A549 (cell line): Measurements from ENCODE around the gene SPHK1. TPM values are rescaled to one million over a fixed set of nuclear protein-coding genes. Genes with fewer than 3 reads are reported as not detected.

Experiments
- ATAC-seq, 2 experiments: fragments of 200-7000 bp in 1 of 2; fragments of >200 bp in 1 of 2; cut with Nextera tagmentation in 1 of 2; cut with Tn5 transposase in 1 of 2; 3 replicates each; pipeline versions ENCODE4 v1.8.0 to v1.9.1; 2018 to 2020; ENCODE audit warnings: mild to moderate bottlenecking in 1 of 2, moderate library complexity in 1 of 2
- CTCF ChIA-PET: fragments of 300-600 bp; sonication (Branson Sonifier 250); formaldehyde crosslinking; extraction: SDS; loops from one replicate; lab custom pipeline; 2021; ENCODE audit warnings: antibody characterized with exemption, inconsistent platforms; lab: Yijun Ruan, JAX
- POLR2A ChIA-PET: fragments of 350-600 bp; formaldehyde crosslinking; extraction: SDS; loops from one replicate; lab custom pipeline; 2021; ENCODE audit warnings: antibody characterized with exemption, inconsistent platforms; lab: Yijun Ruan, JAX
- DNase-seq, 2 experiments: peaks; one replicate each; pipeline versions ENCODE4 v3.0.0 to v3.0.0-alpha.2; 2011 to 2016; ENCODE audit warnings: low read depth in 1 of 2, low spot score in 1 of 2
- FAIRE-seq: peaks from 2 replicates; lab custom pipeline; 2011; peaks lifted over from hg19 to GRCh38; lab: Jason Lieb, UNC
- H3K27ac ChIP-seq, 2 experiments: fragments of >200 bp; sonication (Bioruptor Twin); formaldehyde crosslinking; 3 replicates each; pipeline ENCODE4 v1.5.1; 2016 to 2017
- H3K4me1 ChIP-seq: fragments of >200 bp; sonication (Bioruptor Twin); formaldehyde crosslinking; 3 replicates; pipeline ENCODE4 v1.6.1; 2016
- H3K4me2 ChIP-seq: fragments of >200 bp; sonication (Bioruptor Twin); formaldehyde crosslinking; 3 replicates; pipeline ENCODE4 v1.6.1; 2016
- H3K4me3 ChIP-seq: fragments of >200 bp; sonication (Bioruptor Twin); formaldehyde crosslinking; 3 replicates; pipeline ENCODE4 v1.5.1; 2016
- H3K9me3 ChIP-seq: fragments of >200 bp; sonication (Bioruptor Twin); formaldehyde crosslinking; 3 replicates; pipeline ENCODE4 v1.6.1; 2016
- CBX2 ChIP-seq: fragments of 200-600 bp; sonication (generic); IDR thresholded peaks from 2 replicates; pipeline ENCODE4 v1.6.1; 2016; ENCODE audit warnings: low read depth, mild to moderate bottlenecking, borderline replicate concordance
- CBX8 ChIP-seq: fragments of 200-600 bp; sonication (generic); IDR thresholded peaks from 2 replicates; pipeline ENCODE4 v1.6.1; 2016
- CEBPB ChIP-seq, 2 experiments: fragments of >200 bp in 1 of 2; sonication (Bioruptor Twin) in 1 of 2; formaldehyde crosslinking in 1 of 2; IDR thresholded peaks; 2 replicates each; pipeline ENCODE4 v1.6.1; 2012 to 2016
- CHD2 ChIP-seq: fragments of 150-350 bp; IDR thresholded peaks from 2 replicates; pipeline ENCODE4 v1.6.1; 2014; ENCODE audit warnings: low read length; ENCODE audit not compliant: partially characterized antibody
- EHF ChIP-seq: fragments of 250-450 bp; sonication (Bioruptor Pico); IDR thresholded peaks from 2 replicates; pipeline ENCODE4 v1.5.0; 2020; ENCODE audit warnings: mild to moderate bottlenecking
- EP300 ChIP-seq, 2 experiments: fragments of >200 bp; sonication (Bioruptor Twin); formaldehyde crosslinking; IDR thresholded peaks; 2 replicates in 1 of 2; 3 replicates in 1 of 2; pipeline ENCODE4 v1.6.1; 2016 to 2017
- ESRRA ChIP-seq: fragments of 150-350 bp; IDR thresholded peaks from 2 replicates; pipeline ENCODE4 v1.6.1; 2014; ENCODE audit warnings: mild to moderate bottlenecking, low read length, borderline replicate concordance
- HDAC2 ChIP-seq: fragments of 200-600 bp; sonication (generic); IDR thresholded peaks from 2 replicates; pipeline ENCODE4 v1.6.1; 2016
- HOXA7 ChIP-seq: fragments of 250-450 bp; sonication (Bioruptor Pico); IDR thresholded peaks from 2 replicates; pipeline ENCODE4 v1.5.0; 2020; ENCODE audit warnings: mild to moderate bottlenecking, moderate library complexity
- KDM1A ChIP-seq: fragments of 200-600 bp; sonication (generic); IDR thresholded peaks from 2 replicates; pipeline ENCODE4 v1.6.1; 2016; ENCODE audit warnings: low read depth, mild to moderate bottlenecking
- MAFK ChIP-seq: fragments of 450-650 bp; IDR thresholded peaks from 2 replicates; pipeline ENCODE4 v1.6.1; 2014; ENCODE audit not compliant: partially characterized antibody
- MAZ ChIP-seq: fragments of 150-350 bp; IDR thresholded peaks from 2 replicates; pipeline ENCODE4 v1.6.1; 2014; ENCODE audit warnings: antibody characterized with exemption, low read depth, low read length, borderline replicate concordance
- NFE2L2 ChIP-seq: fragments of 150-350 bp; conservative IDR thresholded peaks from 2 replicates; pipeline ENCODE4 v1.6.1; 2014; ENCODE audit warnings: low read length
- POLR2A ChIP-seq: IDR thresholded peaks from 2 replicates; pipeline ENCODE4 v1.6.1; 2012; ENCODE audit warnings: mild to moderate bottlenecking, low read length
- RCOR1 ChIP-seq: fragments of 150-350 bp; IDR thresholded peaks from 2 replicates; pipeline ENCODE4 v1.6.1; 2014; ENCODE audit warnings: antibody characterized with exemption, low read length, low read depth
- RFX5 ChIP-seq: fragments of 450-650 bp; IDR thresholded peaks from 2 replicates; pipeline ENCODE4 v1.7.1; 2014; ENCODE audit warnings: antibody characterized with exemption, mild to moderate bottlenecking, moderate library complexity
- SMC3 ChIP-seq: fragments of >200 bp; sonication (Bioruptor Twin); formaldehyde crosslinking; IDR thresholded peaks from 3 replicates; pipeline ENCODE4 v1.6.1; 2018; ENCODE audit warnings: inconsistent platforms
- SREBF2 ChIP-seq: fragments of 450-650 bp; IDR thresholded peaks from 2 replicates; pipeline ENCODE4 v1.6.1; 2014; ENCODE audit warnings: mild to moderate bottlenecking, moderate library complexity
- TP53 ChIP-seq: fragments of 250-450 bp; sonication (Bioruptor Pico); IDR thresholded peaks from 2 replicates; pipeline ENCODE4 v1.5.0; 2021; ENCODE audit warnings: mild to moderate bottlenecking, moderate library complexity
- ZC3H11A ChIP-seq: fragments of 450-650 bp; IDR thresholded peaks from 2 replicates; pipeline ENCODE4 v1.6.1; 2014; ENCODE audit warnings: antibody characterized with exemption, mild to moderate bottlenecking
- ZNF302 ChIP-seq: fragments of 250-450 bp; sonication (Bioruptor Pico); IDR thresholded peaks from 2 replicates; pipeline ENCODE4 v1.9.0; 2021; ENCODE audit warnings: inconsistent platforms, mild to moderate bottlenecking, moderate library complexity
- WGBS: methylation state at CpG from one replicate; pipeline ENCODE4 v1.1.6; 2017; ENCODE audit errors: missing lambda C conversion rate; 5-methylcytosine and 5-hydroxymethylcytosine counted together
- polyA plus RNA-seq, 4 experiments: library from polyadenylated mRNA; depleted of rRNA in 3 of 4; stranded (reverse); fragments of >200 nt; fragmentation: RNase III in 1 of 4; extraction: RNeasy Plus Mini Kit Qiagen cat#74134 plus additional on column Dnase treatment in 1 of 4; gene quantifications; 2 replicates in 3 of 4; 3 replicates in 1 of 4; pipeline ENCODE4 v1.2.3, GENCODE V29; 2011 to 2017
- TF ChIP-seq, protein P1 (sequence below): IDR thresholded peaks from 2 replicates; pipeline ENCODE4 v1.6.1; 2012; ENCODE audit warnings: low read depth, borderline replicate concordance
- TF ChIP-seq, protein P2 (sequence below): fragments of 250-450 bp; sonication (Bioruptor Pico); IDR thresholded peaks from 2 replicates; pipeline ENCODE4 v1.5.0; 2021; ENCODE audit warnings: mild to moderate bottlenecking, moderate library complexity, borderline replicate concordance
- TF ChIP-seq, protein P3 (sequence below): fragments of 200-600 bp; sonication (generic); IDR thresholded peaks from 2 replicates; pipeline ENCODE4 v1.6.1; 2016; ENCODE audit warnings: antibody characterized with exemption, mild to moderate bottlenecking, moderate library complexity
- TF ChIP-seq, protein P4 (sequence below): fragments of 250-450 bp; sonication (Bioruptor Pico); IDR thresholded peaks from 2 replicates; pipeline ENCODE4 v1.5.0; 2020; ENCODE audit warnings: low read depth, mild to moderate bottlenecking, moderate library complexity
- TF ChIP-seq, protein P5 (sequence below): fragments of >200 bp; sonication (Bioruptor Twin); formaldehyde crosslinking; IDR thresholded peaks from 3 replicates; pipeline ENCODE4 v1.6.1; 2016

The SPHK1 gene
- polyA plus RNA-seq, 2 of the 4 experiments (the other 2 are of a cell fraction) = 4.6 to 14.9 TPM

DNA sequence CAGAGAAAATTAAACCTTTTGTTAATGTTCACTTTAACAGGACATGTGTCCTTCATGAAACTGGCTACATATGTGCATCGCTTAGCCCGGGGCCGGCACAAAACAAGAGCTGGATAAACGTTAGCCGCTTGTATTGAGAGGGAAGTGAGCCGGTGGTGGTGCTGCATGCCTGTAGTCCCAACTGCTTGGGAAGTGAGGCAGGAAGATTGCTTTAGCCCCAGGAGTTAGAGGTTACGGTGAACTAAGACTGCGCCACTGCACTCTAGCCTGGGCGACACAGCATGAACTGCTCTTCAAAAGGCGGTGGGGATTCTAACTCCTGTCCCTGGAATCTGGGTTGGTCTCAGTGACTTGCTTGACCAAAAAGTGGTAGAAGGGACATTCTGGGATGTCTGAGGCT is 15.0 kb upstream of the SPHK1 start:
- no peaks in the 10 kb centered on the region for H3K9me3 ChIP-seq
- DNase-seq = no peak
- TF ChIP-seq POLR2A = no peak
- no peak for TF ChIP-seq RCOR1
- no peak for TF ChIP-seq HDAC2
- no peak for TF ChIP-seq CBX2
- no peak for TF ChIP-seq CBX8
- TF ChIP-seq, protein P1, sequence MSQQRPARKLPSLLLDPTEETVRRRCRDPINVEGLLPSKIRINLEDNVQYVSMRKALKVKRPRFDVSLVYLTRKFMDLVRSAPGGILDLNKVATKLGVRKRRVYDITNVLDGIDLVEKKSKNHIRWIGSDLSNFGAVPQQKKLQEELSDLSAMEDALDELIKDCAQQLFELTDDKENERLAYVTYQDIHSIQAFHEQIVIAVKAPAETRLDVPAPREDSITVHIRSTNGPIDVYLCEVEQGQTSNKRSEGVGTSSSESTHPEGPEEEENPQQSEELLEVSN = no peak
- TF ChIP-seq HOXA7 (CRISPR knock-in tag) = no peak
- TF ChIP-seq TP53 (CRISPR knock-in tag) = no peak
- TF ChIP-seq, protein P2, sequence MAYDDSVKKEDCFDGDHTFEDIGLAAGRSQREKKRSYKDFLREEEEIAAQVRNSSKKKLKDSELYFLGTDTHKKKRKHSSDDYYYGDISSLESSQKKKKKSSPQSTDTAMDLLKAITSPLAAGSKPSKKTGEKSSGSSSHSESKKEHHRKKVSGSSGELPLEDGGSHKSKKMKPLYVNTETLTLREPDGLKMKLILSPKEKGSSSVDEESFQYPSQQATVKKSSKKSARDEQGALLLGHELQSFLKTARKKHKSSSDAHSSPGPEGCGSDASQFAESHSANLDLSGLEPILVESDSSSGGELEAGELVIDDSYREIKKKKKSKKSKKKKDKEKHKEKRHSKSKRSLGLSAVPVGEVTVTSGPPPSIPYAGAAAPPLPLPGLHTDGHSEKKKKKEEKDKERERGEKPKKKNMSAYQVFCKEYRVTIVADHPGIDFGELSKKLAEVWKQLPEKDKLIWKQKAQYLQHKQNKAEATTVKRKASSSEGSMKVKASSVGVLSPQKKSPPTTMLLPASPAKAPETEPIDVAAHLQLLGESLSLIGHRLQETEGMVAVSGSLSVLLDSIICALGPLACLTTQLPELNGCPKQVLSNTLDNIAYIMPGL (CRISPR knock-in tag) = no peak
- no peak for TF ChIP-seq NFE2L2
- TF ChIP-seq MAFK = no peak
- TF ChIP-seq SREBF2 = no peak
- no peak for TF ChIP-seq CEBPB (IDR thresholded peaks at IDR 0.05)
- no peak for TF ChIP-seq ESRRA
- no peak for TF ChIP-seq SMC3
- no peak for TF ChIP-seq KDM1A
- TF ChIP-seq, protein P3, sequence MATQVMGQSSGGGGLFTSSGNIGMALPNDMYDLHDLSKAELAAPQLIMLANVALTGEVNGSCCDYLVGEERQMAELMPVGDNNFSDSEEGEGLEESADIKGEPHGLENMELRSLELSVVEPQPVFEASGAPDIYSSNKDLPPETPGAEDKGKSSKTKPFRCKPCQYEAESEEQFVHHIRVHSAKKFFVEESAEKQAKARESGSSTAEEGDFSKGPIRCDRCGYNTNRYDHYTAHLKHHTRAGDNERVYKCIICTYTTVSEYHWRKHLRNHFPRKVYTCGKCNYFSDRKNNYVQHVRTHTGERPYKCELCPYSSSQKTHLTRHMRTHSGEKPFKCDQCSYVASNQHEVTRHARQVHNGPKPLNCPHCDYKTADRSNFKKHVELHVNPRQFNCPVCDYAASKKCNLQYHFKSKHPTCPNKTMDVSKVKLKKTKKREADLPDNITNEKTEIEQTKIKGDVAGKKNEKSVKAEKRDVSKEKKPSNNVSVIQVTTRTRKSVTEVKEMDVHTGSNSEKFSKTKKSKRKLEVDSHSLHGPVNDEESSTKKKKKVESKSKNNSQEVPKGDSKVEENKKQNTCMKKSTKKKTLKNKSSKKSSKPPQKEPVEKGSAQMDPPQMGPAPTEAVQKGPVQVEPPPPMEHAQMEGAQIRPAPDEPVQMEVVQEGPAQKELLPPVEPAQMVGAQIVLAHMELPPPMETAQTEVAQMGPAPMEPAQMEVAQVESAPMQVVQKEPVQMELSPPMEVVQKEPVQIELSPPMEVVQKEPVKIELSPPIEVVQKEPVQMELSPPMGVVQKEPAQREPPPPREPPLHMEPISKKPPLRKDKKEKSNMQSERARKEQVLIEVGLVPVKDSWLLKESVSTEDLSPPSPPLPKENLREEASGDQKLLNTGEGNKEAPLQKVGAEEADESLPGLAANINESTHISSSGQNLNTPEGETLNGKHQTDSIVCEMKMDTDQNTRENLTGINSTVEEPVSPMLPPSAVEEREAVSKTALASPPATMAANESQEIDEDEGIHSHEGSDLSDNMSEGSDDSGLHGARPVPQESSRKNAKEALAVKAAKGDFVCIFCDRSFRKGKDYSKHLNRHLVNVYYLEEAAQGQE = no peak
- no peak for TF ChIP-seq EHF (CRISPR knock-in tag)
- TF ChIP-seq ZNF302 (CRISPR knock-in tag) = no peak
- no peak for TF ChIP-seq ZC3H11A
- TF ChIP-seq, all 56 proteins: peak for 0
- ATAC-seq (no peak), FAIRE-seq (no peak)
- WGBS = 85% methylated on average over 10 of the region's 10 CpGs
- ChIA-PET CTCF (interaction anchor here (1.3 to 29.4 kb wide), 11 partner anchors 11 to 138 kb away, joined by 3 to 899 read pairs (median 8); partner anchors contain the start of genes PRPSAP1, QRICH2 and SPHK1), POLR2A (interaction anchor here (2.2 kb wide), 1 partner anchor 16 kb away, joined by 10 read pairs; the partner anchor contains the start of gene PRPSAP1)
- peaks cover 6% of the 10 kb centered on the region; the same call in 2 of the 3 replicates for H3K4me1 ChIP-seq
- no peak overlapping the region for H3K4me2 ChIP-seq
- H3K27ac ChIP-seq = no peak overlapping the region
- H3K4me3 ChIP-seq = no peak overlapping the region

DNA sequence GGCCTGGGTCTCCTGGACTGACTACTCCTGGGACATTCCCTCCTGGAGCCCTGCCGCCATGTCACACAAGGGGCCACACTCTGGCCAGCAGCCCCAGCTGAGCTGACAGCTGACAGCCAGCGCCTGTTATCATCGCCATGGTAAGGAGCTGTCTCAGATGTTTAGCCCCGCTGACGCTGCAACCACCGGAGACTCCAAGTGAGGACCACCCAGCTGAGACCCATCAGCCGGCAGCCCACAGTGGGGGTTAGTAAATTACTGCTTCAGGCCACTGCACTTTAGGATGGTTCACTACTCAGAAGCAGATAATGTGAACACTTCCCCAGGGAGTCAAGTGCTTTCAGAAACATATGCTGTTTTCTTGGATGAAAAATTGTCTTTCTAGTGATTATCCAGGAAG is 14.6 kb upstream of the SPHK1 start:
- 90% methylated on average over 7 of the region's 7 CpGs for WGBS
- Histone ChIP-seq H3K4me2 (no peak overlapping the region), H3K9me3 (no peaks in the 10 kb centered on the region), H3K4me3 (no peak overlapping the region), H3K27ac (no peak overlapping the region), H3K4me1 (peaks cover 6% of the 10 kb centered on the region; the same call in 2 of the 3 replicates)
- FAIRE-seq (no peak), DNase-seq (no peak), ATAC-seq (no peak)
- ChIA-PET CTCF (interaction anchor here (0.6 to 29.4 kb wide), 29 partner anchors 8 to 448 kb away, joined by 3 to 899 read pairs (median 5); partner anchors contain the start of genes PRPSAP1, QRICH2 and SPHK1), POLR2A (interaction anchor here (0.7 to 2.2 kb wide), 3 partner anchors 15 to 16 kb away, joined by 3 to 15 read pairs (median 10); partner anchors contain the start of genes PRPSAP1 and SPHK1)
- TF ChIP-seq RFX5 (no peak), HOXA7 (CRISPR knock-in tag) (no peak), MAFK (no peak), MAZ (no peak), EP300 (IDR thresholded peaks at IDR 0.05) (no peak), HDAC2 (no peak), SREBF2 (no peak), CHD2 (no peak)
- TF ChIP-seq, protein P4, sequence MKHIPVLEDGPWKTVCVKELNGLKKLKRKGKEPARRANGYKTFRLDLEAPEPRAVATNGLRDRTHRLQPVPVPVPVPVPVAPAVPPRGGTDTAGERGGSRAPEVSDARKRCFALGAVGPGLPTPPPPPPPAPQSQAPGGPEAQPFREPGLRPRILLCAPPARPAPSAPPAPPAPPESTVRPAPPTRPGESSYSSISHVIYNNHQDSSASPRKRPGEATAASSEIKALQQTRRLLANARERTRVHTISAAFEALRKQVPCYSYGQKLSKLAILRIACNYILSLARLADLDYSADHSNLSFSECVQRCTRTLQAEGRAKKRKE = no peak
- TF ChIP-seq, protein P3 = no peak
- TF ChIP-seq, protein P5, sequence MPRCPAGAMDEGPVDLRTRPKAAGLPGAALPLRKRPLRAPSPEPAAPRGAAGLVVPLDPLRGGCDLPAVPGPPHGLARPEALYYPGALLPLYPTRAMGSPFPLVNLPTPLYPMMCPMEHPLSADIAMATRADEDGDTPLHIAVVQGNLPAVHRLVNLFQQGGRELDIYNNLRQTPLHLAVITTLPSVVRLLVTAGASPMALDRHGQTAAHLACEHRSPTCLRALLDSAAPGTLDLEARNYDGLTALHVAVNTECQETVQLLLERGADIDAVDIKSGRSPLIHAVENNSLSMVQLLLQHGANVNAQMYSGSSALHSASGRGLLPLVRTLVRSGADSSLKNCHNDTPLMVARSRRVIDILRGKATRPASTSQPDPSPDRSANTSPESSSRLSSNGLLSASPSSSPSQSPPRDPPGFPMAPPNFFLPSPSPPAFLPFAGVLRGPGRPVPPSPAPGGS = no peak
